Stimulated activated CD8-positive, alpha-beta memory T cell treated with anti-CD3 and anti-CD28 coated beads, Interleukin-7, amount 100 ng/mL, for 48 hours (primary cell): Measurements from ENCODE around the gene NINL.

Experiments
- DNase-seq, 2 donors: peaks; one replicate each; pipeline ENCODE4 v3.0.0-alpha.2; 2020; ENCODE audit warnings: low read depth in 1 of 2; ENCODE audit errors: extremely low read depth in 1 of 2

NINL gene

DNA sequence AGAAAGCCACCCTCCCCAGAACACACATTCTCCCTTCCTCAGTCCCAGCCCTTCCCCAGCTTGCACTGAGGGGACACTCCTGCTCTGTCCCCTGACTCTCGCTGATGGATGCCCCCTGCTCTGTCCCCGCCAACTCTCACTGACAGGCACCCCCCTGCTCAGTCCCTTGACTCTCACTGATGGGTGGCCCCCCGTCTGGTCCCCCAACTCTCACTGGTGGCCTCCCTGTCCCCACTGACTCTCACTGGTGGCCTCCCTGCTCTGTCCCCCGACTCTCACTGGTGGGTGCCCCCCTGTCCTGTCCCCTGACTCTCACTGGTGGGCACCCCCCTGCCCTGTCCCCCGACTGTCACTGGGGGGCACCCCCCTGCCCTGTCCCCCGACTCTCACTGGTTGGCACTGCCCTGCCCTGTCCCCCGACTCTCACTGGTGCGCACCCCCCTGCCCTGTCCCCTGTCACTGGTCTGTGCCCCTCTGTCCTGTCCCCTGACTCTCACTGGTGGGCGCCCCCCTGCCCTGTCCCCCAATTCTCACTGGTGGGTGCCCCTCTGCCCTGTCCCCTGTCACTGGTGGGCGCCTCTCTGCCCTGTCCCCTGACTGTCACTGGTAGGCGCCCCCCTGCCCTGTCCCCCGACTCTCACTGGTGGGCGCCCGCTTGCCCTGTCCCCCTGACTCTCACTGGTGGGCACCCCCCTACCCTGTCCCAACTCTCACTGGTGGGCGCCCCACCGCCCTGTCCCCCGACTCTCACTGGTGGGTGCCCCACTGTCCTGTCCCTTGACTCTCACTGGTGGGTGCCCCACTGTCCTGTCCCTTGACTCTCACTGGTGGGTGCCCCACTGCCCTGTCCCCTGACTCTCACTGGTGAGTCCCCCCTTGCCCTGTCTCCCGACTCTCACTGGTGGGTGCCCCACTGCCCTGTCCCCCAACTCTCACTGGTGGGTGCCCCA is 116.9 kb downstream of the NINL start:
- no peak for DNase-seq

DNA sequence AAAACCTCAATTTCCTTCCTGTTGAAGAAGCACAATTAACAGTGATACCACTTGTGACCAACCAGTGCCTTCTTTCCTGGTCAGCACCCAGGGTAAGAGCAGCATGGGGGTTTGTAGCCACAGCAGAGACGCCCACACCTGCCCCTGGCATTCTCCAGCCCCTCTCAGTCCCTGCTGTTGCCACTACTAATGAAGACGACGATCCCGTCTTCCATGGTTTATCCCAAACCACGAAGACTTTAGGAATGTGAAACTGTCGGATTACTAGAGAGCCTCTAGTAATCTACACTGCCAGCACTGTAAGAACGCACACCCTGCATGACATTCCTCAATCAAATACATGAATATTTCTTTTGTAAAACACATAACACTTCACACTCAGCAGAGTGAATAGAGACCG is 117.9 kb downstream of the NINL start:
- no peak for DNase-seq

DNA sequence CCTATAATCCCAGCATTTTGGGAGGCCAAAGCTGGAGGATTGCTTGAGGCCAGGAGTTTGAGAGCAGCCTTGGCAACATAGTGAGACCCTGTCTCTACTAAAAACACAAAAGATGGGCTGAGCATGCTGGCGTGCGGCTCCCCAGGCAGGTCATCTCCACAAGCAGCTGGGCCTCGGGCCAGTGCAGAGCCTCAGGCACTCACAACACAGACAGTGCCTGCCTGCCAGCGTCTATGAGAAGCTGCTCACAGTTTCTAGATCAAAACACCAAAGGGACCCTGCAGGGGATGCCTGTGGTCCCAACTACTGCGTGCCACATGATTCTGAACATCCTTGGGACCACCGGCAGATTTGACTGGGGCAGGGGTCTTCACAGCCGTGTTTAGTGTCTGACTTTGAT is 118.5 kb downstream of the NINL start:
- no peak for DNase-seq

DNA sequence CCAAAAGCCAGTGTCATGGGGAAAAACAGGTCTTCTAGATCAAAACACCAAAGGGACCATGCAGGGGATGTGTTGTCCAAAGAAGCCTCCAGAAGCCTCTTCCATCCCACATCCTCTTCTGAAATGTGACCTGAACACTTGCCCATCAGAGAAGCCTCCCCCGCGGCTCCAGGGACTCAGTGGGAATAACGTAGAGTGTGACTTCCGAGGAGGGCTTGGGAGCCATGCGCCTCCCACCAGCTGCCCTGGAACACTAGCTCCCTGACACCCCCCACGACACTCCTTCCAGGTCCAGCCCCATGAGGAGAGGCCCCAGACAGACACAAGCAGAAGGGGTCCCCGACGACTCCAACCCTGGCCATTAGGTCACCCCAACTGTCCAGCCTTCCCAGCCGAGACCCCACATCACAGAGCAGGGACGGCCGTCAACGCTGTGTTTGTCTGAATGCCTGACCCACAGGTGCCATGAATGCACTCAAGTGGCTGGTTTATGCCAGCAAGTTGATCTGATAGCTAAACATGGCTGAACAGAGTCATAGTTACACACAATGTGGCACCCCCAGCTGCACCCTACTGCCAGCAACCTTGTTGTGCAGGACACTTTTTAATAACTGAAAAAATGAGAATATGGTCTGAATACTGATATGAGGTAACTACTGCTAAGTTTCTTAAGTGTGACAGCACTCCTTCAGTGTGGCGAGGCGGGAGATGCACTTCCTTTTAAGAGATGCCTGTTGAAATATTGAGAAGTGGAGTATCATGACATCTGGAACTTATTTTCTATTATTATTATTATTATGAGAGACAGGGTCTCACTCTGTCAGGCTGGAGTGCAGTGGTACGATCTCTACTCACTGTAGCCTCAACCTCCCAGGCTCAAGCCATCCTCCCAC is 119.8 kb downstream of the NINL start:
- DNase-seq: no peak

DNA sequence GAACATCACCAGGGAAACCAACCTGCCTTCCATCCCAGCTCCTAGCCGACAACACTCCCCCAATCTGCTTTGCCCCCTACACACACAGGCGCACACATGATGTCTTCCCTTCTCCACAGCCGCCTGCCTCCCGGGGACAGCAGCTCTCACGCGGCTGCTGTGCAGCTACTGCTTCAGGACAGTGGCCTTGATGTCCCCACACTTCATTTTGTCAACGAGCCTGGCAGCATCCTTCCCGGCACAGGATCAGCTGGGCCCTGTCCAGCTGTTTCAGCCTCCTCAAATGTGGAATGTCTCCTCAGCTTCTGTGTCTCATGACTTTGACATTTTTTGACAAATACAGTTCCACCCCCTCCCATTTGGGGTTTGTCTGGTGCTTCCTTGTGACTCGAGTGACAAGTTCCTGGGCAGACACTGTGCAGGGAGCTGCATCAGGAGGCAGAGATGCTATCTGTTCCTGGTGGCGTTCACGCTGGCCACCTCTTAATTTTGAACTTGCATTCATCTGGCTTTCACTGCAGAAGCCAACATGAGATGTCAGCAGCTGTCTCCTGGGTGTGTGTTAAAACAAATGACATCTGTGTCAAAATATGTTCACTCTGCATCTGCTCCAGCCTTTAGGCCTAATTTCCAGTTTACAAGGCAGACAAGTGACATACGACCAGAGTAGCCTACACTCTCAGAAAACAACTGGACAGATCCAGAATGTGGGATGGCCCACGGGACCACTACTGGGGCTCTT is 120.7 kb downstream of the NINL start:
- DNase-seq: no peak

DNA sequence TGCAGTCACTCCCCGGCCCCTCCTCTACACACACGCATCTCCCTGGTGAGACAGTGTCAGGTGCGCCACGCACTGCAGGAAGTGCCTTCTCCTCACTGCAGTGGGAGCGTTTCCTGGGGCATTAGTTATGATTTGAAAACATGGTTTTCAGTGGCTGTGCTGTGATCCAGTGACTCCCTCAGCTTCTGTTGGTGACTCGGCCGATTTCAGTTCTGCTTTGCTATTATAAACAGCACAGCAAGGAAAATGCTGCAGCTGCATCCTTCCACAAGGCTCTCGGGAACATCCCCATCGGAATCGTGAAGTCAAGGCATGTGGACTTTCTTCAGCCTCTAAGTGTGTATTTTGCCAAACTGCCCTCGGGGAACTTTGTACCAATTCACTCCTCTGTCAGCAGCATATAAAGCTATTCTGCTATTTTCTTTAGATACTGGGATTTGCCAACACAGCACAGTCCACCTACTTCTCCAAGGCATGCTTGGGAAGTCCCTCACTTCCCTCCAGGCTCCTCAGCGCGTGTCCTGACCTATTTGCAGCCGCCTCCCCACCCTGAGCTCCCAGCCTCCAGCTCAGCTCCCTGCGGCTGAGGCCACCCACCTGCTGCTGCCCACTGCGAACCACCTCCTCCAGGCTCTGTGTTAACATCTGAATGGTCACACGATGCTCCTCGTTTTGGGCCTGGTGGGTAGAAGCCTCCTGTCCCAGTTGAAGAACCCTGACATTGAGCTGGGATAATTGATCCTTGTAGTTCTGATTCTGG is 123.4 kb downstream of the NINL start:
- DNase-seq: no peak

DNA sequence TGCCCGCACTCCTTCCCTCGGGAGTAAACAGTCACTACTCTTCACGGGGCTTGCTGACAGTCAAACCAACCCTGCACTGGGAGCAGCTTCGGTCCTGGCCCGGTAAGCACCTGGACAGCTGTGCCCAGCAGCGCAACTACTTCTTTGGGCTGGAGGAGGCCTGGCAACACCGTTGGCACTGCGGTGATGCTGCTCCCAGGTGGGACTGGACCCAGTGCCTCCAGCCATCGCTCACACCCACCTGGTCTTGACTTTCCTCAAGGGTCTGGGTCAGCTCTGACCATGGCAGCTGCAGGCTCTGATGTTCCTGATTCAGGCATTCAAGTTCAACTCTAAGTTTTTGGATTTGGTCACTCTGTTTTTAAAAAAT is 124.1 kb downstream of the NINL start:
- DNase-seq: no peak

DNA sequence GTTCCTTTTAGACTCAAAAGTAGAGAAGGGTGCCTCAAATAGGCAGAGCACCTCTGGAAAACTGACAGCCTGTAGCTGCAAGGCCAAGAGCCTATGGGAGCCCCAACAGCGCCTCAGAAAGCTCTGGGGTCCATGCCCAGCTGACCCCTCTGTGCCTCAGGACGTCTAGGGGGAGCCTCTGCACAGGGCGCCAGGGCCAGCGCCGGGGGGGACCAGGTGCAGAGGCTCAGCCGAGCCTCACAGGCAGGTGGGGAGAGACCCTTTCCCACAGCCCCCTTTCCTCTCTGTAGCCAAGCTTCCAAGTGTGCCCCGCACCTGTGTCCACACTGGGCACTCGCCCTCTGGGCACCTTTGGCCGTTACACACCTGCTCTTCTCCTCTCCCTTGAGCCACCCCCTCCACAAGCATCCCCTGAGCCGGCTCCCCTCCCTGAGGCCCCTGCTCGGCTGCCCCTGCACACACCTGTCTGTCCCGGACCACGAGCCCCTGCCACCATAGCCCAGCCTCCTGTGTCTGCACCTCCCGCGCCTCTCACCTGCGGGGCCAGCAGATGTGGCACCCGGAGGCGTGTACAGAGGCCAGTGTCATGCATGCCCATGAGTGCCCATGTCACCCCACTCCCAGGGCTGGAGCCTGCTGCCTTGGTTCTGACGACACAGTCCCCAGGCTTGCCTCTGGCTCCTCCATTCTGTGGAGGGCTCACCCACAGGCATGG is 124.6 kb downstream of the NINL start:
- DNase-seq: no peak

DNA sequence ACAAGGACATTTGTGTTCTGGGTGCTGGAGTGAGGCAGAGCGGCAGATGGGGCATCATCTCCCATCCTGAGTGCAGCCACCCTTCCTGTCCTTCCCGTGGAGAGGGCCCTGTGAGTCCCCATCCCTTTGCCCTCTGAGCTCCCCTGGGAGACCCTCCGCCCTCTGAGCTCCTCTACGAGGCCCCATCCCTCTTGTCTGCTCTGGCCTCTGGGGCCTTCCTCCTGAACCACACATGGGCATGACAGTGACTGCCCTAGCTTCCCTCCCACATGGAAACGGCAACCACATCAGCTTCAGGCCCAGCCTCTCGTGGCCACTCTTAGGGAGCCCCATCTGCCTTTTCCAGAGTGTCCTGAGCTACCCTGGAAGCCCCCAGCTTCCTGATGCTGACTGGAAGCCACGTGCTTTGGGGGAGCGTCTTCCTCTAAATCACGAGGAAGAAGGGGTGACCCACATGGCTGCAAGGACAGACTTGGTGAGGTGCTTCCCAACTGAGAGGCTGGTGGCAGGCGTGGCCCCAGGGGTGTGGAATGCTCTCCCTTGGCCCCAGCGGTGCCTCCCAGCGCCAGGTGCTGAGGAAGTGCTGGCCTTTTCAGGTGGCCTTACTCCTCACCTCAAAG is 125.3 kb downstream of the NINL start:
- DNase-seq: no peak

DNA sequence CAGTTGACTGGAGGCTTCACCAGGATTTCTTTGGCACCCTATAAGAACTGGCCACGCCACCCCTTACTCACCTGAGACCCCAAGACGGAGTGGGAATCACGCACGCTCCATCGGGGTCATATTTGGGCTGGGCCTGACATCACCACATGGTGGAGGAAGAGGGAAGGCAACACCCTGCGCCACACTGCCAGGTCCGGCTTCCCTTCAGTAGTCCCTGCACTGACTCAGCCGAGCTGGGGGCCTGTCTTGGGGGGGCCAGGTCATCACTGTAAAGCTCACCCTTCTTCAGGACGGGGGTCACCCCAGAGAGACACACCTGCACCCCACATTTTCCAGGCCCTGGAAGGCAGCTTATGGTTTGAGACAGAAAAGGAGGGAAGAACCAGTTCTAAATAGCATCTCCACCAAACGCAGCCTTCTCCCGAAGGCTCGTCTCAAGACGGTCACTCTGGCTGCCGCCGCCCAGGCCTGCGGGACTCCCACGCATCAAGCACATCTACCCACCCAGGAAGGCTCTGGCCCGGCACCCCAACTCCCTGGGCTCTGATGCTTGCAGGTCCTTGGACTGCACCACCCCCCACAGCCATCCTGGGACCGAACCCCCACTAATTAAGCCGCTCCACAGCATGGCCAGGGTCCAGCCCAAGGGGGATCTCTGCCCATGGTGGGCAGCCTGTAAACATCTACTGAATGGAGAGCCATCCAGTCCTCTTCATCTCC is 126.1 kb downstream of the NINL start:
- DNase-seq: no peak

DNA sequence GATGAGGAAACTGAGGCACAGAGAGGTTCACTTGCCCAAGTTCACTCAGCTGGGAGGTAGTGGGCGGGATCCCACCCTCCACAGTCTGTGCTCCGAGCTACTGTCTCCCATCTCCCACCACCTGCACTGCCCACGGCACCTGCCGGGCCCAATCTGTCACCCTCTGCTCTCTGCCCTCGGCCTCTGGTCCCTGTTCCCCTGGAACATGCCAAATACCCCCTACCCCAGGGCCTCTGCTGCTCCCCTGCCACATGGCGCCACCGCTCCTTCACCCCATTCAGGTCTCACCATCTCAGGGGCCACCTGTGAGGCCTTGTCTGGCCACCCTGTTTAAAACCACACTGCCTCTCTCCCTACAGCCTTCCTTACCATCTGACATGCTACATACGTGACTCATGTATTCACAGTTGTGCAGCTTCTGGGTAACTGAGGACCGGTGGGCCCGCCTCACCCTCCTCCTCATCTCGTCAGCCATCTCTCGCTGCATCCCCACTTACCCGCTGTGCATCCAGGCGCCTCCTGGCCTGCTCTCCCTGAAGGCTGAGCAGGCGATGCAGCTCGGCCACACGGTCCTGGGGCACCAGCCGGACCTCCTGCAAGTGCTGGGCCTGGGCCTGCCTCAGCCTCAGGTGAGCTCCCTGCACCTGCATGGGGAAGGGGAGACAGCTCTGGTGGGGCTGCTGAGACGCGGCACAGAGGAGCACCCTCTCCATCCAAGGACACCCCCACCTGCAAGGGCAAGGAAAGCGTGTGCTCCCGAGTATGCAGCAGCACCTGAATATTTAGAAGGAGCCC is 127.2 kb downstream of the NINL start:
- DNase-seq: no peak

DNA sequence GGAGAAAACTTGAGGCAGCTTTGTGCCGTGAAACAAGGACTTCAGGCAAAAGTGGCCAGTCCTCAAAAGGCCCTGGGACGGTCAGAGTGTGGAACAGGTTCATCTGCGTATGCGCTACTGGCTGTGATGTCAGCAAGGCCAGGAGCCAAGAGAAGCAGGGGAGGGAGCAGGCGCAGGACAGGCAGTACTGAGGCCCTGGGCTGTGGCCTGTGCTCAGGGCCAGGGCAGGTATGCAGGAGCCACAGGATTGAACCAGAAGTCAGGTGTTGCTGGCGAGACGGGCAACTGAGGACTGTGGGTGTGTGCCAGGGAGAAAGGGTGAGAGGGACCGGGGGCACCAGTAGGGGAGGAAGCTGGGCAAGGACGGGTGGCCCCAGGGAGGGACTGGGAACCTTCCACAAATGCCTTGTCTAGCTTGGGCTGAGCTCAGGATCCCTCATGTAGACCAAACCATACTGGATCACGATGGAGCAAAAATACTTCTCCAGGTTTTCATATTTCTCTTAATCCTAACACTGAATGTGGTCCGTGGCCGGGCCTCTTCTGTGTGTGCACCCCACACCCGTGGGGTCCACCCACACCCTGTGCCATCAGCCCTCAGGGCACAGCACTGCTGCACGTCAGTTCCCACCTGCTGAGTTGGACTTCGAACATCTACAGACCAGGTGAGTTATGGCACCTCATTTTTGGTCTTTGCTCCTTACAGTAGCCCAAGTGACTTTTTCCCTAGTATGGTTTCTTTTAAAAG is 131.0 kb downstream of the NINL start:
- no peak for DNase-seq

DNA sequence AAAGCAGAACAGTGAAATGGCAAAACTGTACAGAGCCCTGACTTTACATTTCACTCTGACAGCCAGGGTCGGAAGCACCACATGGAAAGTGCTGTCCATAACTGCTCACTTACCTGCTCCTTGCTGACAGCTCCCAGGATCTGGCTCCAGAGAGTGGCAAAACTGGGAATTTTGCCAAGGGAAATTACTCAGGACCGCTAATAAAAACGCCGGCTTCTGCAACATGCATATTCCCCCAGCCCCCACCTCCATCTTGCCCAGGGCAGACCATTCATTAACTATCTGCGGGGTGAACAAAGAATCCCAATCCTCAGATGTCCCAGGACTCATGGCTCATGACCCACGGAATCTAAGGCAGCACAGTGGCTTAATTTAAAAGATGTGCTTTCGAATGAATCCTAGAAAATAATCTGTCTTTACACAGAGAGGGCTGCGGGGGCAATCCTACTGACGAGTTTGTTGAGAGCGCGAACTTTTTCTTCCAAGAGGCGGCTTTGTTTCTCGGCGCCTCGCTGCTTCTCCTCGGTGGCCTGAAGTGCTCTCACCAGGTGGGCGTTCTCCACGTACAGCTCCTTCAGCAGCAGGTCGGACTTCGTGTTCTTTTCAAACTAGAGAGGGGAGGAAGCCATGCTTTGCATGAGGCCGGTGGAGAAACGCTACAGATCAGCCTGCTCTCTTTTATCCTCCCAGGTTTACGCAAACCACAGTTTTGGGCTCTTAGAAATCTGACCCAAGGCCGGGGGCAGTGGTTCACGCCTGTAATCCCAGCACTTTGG is 132.1 kb downstream of the NINL start:
- DNase-seq: no peak

DNA sequence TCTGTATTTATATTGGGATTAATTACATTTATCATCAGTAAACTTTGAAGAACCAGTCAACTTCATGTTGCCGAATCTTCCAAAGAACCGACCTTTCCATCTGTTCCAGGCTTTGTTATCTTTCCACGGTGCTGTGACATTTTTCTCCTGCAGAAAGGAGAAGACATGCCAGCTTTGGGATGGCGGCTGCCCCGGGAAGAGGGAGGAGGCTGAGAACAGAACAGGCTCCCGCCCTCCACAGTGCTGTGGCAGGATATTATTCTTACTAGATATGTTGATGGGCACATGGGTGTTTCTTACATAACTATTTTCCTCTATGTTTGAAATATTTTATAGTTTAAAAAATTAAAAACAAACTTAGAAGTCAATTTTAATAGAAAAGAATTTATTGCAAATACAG is 133.0 kb downstream of the NINL start:
- DNase-seq: no peak

DNA sequence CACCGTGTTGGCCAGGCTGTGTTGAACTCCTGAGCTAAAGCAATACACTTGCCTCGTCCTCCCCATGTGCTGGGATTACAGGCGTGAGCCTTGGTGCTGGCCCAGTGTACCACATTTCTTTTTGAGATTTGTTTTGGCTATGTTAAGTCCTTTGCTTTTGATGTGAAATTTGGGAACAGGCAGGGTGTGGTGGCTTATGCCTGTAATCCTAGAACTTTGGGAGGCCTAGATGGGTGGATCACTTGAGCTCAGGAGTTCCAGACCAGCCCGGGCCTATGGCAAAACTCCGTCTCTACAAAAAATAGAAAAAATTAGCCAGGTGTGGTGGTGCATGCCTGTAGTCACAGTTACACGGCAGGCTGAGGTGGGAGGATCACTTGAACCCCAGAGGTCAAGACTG is 137.7 kb downstream of the NINL start:
- no peak for DNase-seq

DNA sequence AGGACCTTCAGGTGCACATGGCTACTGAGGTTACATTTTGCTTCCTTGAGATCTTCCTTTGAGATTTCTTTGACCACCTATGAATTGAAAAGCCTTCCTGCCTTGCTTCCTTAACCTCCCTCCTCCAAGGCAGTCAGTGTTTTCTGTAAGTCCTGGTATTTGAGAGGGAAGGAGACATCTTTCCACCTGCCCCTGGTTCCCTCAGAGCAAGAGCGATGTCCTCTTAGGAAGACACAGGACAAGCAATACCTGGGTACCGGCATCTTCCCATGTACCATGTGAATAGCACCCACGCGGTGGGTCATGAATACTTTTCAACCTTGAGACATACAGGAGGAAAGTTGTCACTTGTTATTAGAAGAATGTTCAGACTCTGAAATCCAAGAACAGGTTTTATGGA is 140.8 kb downstream of the NINL start:
- no peak for DNase-seq

DNA sequence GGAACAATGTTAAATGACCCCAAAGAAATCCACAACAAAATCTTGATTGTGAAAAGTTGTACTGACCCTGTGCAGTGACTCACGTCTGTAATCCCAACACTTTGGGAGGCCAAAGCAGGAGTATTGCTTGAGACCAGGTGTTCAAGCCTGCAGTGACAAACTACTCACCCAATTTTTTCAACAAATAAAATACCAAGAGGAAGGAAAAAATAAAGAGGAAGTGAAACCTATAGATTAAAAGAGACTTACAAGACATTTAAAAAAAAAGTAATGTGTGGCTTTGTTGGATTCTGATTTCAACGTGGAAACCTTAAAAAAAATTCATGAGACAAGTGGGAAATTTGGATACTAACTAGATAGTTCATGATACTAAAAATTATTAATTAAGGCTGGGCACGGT is 146.0 kb downstream of the NINL start:
- DNase-seq: no peak
